H9 (cell line): ENCODE measurements around the gene GSKIP. TPM values are rescaled to one million over a fixed set of nuclear protein-coding genes. Genes with fewer than 3 reads are reported as not detected.

Experiments used
- DNase-seq: peaks from one replicate; pipeline ENCODE4 v3.0.0-alpha.2; 2017
- H2AFZ ChIP-seq: one replicate; pipeline ENCODE4 v1.6.1; 2013; ENCODE audit warnings: mild to moderate bottlenecking, low read length, control low read depth, moderate library complexity
- H2AK5ac ChIP-seq: 2 replicates; pipeline ENCODE4 v1.6.1; 2013; ENCODE audit warnings: low read length, control low read depth, mixed read lengths; ENCODE audit not compliant: insufficient read length
- H2BK120ac ChIP-seq: one replicate; pipeline ENCODE4 v1.6.1; 2013; ENCODE audit warnings: low read depth, mild to moderate bottlenecking, low read length, control low read depth, inconsistent platforms; ENCODE audit not compliant: poor library complexity, severe bottlenecking
- H2BK12ac ChIP-seq: 2 replicates; pipeline ENCODE4 v1.6.1; 2013; ENCODE audit warnings: low read length, control low read depth, mixed read lengths, low read depth; ENCODE audit not compliant: insufficient read length
- H2BK15ac ChIP-seq: 2 replicates; pipeline ENCODE4 v1.6.1; 2013; ENCODE audit warnings: low read depth, low read length, control low read depth
- H2BK20ac ChIP-seq: one replicate; pipeline ENCODE4 v1.6.1; 2013; ENCODE audit warnings: low read depth, mild to moderate bottlenecking, low read length, control low read depth, inconsistent platforms; ENCODE audit not compliant: poor library complexity, severe bottlenecking
- H2BK5ac ChIP-seq: 2 replicates; pipeline ENCODE4 v1.6.1; 2013; ENCODE audit warnings: low read length, control low read depth, mixed read lengths; ENCODE audit not compliant: insufficient read length
- H3K14ac ChIP-seq: 2 replicates; pipeline ENCODE4 v1.6.1; 2013; ENCODE audit warnings: low read length, control low read depth; ENCODE audit not compliant: insufficient read depth
- H3K18ac ChIP-seq: 2 replicates; pipeline ENCODE4 v1.6.1; 2013; ENCODE audit warnings: low read depth, mild to moderate bottlenecking, mixed read lengths, low read length, control low read depth; ENCODE audit not compliant: insufficient read length
- H3K23ac ChIP-seq: 2 replicates; pipeline ENCODE4 v1.6.1; 2013; ENCODE audit warnings: low read length, control low read depth, mixed read lengths, low read depth; ENCODE audit not compliant: insufficient read length
- H3K23me2 ChIP-seq: 2 replicates; pipeline ENCODE4 v1.6.1; 2013; ENCODE audit warnings: low read depth, mild to moderate bottlenecking, mixed read lengths, low read length, control low read depth; ENCODE audit not compliant: insufficient read length, poor library complexity, severe bottlenecking
- H3K27ac ChIP-seq: 2 replicates; pipeline ENCODE4 v1.5.1; 2013; ENCODE audit warnings: low read length, control low read depth, mixed read lengths, low read depth; ENCODE audit not compliant: insufficient read length
- H3K27me3 ChIP-seq: 2 replicates; pipeline ENCODE4 v1.6.1; 2013; ENCODE audit warnings: low read length, control low read depth, inconsistent platforms; ENCODE audit not compliant: insufficient read depth
- H3K4ac ChIP-seq: 2 replicates; pipeline ENCODE4 v1.6.1; 2013; ENCODE audit warnings: low read depth, mild to moderate bottlenecking, control low read depth, inconsistent platforms, low read length, moderate library complexity
- H3K4me1 ChIP-seq: 2 replicates; pipeline ENCODE4 v1.6.1; 2013; ENCODE audit warnings: low read length, control low read depth, inconsistent platforms; ENCODE audit not compliant: insufficient read depth
- H3K4me2 ChIP-seq: 2 replicates; pipeline ENCODE4 v1.6.1; 2013; ENCODE audit warnings: low read length, control low read depth, mixed read lengths; ENCODE audit not compliant: insufficient read length, insufficient read depth
- H3K56ac ChIP-seq: 2 replicates; pipeline ENCODE4 v1.6.1; 2013; ENCODE audit warnings: low read depth, mild to moderate bottlenecking, mixed read lengths, low read length, control low read depth; ENCODE audit not compliant: insufficient read length
- H3K79me1 ChIP-seq: 2 replicates; pipeline ENCODE4 v1.6.1; 2013; ENCODE audit warnings: low read depth, mild to moderate bottlenecking, moderate library complexity, low read length, control low read depth, inconsistent platforms; ENCODE audit not compliant: insufficient read depth, poor library complexity, severe bottlenecking
- H3K79me2 ChIP-seq: 2 replicates; pipeline ENCODE4 v1.6.1; 2013; ENCODE audit warnings: low read length, control low read depth, inconsistent platforms; ENCODE audit not compliant: insufficient read depth
- H3K9ac ChIP-seq: 2 replicates; pipeline ENCODE4 v1.6.1; 2013; ENCODE audit warnings: low read length, control low read depth, mixed read lengths; ENCODE audit not compliant: insufficient read length; ENCODE audit errors: extremely low read depth
- H3K9me3 ChIP-seq: one replicate; pipeline ENCODE4 v1.6.1; 2013; ENCODE audit warnings: low read depth, low read length, inconsistent platforms; ENCODE audit not compliant: control insufficient read depth
- H3T11ph ChIP-seq: one replicate; pipeline ENCODE4 v1.6.1; 2013; ENCODE audit warnings: mild to moderate bottlenecking, low read length, control low read depth, inconsistent platforms
- H4K20me1 ChIP-seq: one replicate; pipeline ENCODE4 v1.6.1; 2013; ENCODE audit not compliant: control insufficient read depth, insufficient read length, insufficient read depth
- H4K5ac ChIP-seq: 2 replicates; pipeline ENCODE4 v1.6.1; 2013; ENCODE audit warnings: low read depth, mild to moderate bottlenecking, mixed read lengths, low read length, control low read depth; ENCODE audit not compliant: insufficient read length
- H4K8ac ChIP-seq: replicated peaks from 2 replicates; pipeline ENCODE4 v1.6.1; 2013; ENCODE audit warnings: low read length, control low read depth, mixed read lengths, low read depth; ENCODE audit not compliant: insufficient read length
- H4K91ac ChIP-seq: 2 replicates; pipeline ENCODE4 v1.6.1; 2013; ENCODE audit warnings: low read depth, mild to moderate bottlenecking, moderate library complexity, mixed read lengths, low read length, control low read depth; ENCODE audit not compliant: insufficient read length
- H3K27ac Mint-ChIP-seq, 3 experiments: 2 replicates in 2 of 3; 3 replicates in 1 of 3; pipeline ENCODE4 v1.8.0; 2020 to 2021; ENCODE audit warnings: mixed read lengths in 3 of 3, mild to moderate bottlenecking in 1 of 3, moderate library complexity in 1 of 3
- H3K27me3 Mint-ChIP-seq: 2 replicates; pipeline ENCODE4 v1.8.0; 2021; ENCODE audit warnings: low read depth, mild to moderate bottlenecking, moderate library complexity, mixed read lengths
- H3K36me3 Mint-ChIP-seq, 3 experiments: 2 replicates in 2 of 3; 3 replicates in 1 of 3; pipeline ENCODE4 v1.8.0; 2020 to 2021; ENCODE audit warnings: low read depth in 3 of 3, mixed read lengths in 3 of 3; ENCODE audit not compliant: insufficient read depth in 1 of 3
- H3K4me1 Mint-ChIP-seq, 2 experiments: 2 replicates each; pipeline ENCODE4 v1.8.0; 2020; ENCODE audit warnings: mixed read lengths in 2 of 2
- H3K4me3 Mint-ChIP-seq, 2 experiments: 2 replicates in 1 of 2; 3 replicates in 1 of 2; pipeline ENCODE4 v1.8.0; 2020 to 2021; ENCODE audit warnings: mild to moderate bottlenecking in 2 of 2, mixed read lengths in 2 of 2, moderate library complexity in 1 of 2
- H3K9me3 Mint-ChIP-seq, 2 experiments: 2 replicates in 1 of 2; 3 replicates in 1 of 2; pipeline ENCODE4 v1.8.0; 2020; ENCODE audit warnings: mild to moderate bottlenecking in 2 of 2, mixed read lengths in 2 of 2, moderate library complexity in 1 of 2
- CTCF ChIP-seq: fragments of 200-600 bp; sonication (generic); conservative IDR thresholded peaks from 3 replicates; pipeline ENCODE4 v1.8.0; 2021; ENCODE audit warnings: antibody characterized with exemption, mild to moderate bottlenecking
- WGBS: extraction: QIAGEN DNeasy Blood & Tissue Kit; methylation state at CpG from one replicate; pipeline ENCODE4 v1.1.7; 2013; ENCODE audit warnings: missing lambda C conversion rate, low lambda C conversion rate, mixed read lengths; ENCODE audit not compliant: insufficient read length; ENCODE audit errors: extremely low coverage; 5-methylcytosine and 5-hydroxymethylcytosine counted together
- total RNA-seq: library from RNA; stranded (reverse); gene quantifications from 2 replicates; pipeline ENCODE4 v1.2.1, GENCODE V29; 2021

GSKIP gene
- total RNA-seq, 1 experiment from 2014 or later, result 28.6 TPM

DNA sequence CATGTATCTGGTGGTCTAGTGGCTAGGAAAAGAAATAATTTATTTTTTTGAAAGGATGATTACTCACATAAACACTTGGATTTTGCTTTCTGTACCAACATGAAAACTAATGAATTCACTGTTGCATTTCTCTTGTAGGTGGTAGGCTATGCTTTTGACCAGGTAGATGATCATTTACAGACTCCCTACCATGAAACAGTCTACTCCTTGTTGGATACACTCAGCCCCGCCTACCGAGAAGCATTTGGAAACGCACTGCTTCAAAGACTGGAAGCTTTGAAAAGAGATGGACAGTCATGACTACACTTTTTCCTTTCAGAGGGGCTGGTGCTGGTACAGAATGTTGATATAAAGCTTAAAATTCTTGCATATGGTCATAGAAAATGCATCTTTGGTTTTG is 22.1 kb downstream of the GSKIP start:
- no peak overlapping the region for H4K91ac ChIP-seq
- no peak for TF ChIP-seq CTCF
- no peak overlapping the region for H2BK5ac ChIP-seq
- Mint-ChIP-seq H3K27me3 (peaks cover 15% of the 10 kb centered on the region), H3K36me3 (peaks cover 2 to 37% (median 23%) of the 10 kb centered on the region in 3 experiments; a peak in 5 of 7 replicates), H3K4me3 (no peak overlapping the region), H3K4me1 (no peaks in the 10 kb centered on the region), H3K9me3 (no peaks in the 10 kb centered on the region), H3K27ac (no peak overlapping the region)
- no peaks in the 10 kb centered on the region for H3K79me2 ChIP-seq
- H4K8ac ChIP-seq, result no peak overlapping the region
- no peak overlapping the region for H4K5ac ChIP-seq
- H2BK20ac ChIP-seq, result no peak overlapping the region
- no peak overlapping the region for H2AFZ ChIP-seq
- H2AK5ac ChIP-seq, result no peak overlapping the region
- H3K9me3 ChIP-seq, result no peaks in the 10 kb centered on the region
- no peak overlapping the region for H3T11ph ChIP-seq
- no peak overlapping the region for H3K56ac ChIP-seq
- H2BK12ac ChIP-seq, result no peak overlapping the region
- no peaks in the 10 kb centered on the region for H3K23me2 ChIP-seq
- no peaks in the 10 kb centered on the region; the same call in none of the 2 replicates for H3K27me3 ChIP-seq
- no CpG with 5 or more reads among the region's 3 CpGs for WGBS
- H3K9ac ChIP-seq, result no peak overlapping the region
- H3K4ac ChIP-seq, result no peak overlapping the region
- H3K79me1 ChIP-seq, result peaks cover 4% of the 10 kb centered on the region
- no peak overlapping the region for H2BK120ac ChIP-seq
- no peak for DNase-seq
- H2BK15ac ChIP-seq, result no peak overlapping the region
- no peak overlapping the region for H3K4me2 ChIP-seq
- no peak overlapping the region for H3K14ac ChIP-seq
- no peak overlapping the region for H3K27ac ChIP-seq
- H3K18ac ChIP-seq, result no peak overlapping the region
- no peaks in the 10 kb centered on the region for H4K20me1 ChIP-seq
- no peaks in the 10 kb centered on the region for H3K4me1 ChIP-seq
- no peak overlapping the region for H3K23ac ChIP-seq
